GM23338 (cell line): ENCODE measurements around the gene PEX10. TPM values are rescaled to one million over a fixed set of nuclear protein-coding genes. Genes with fewer than 3 reads are reported as not detected.
A peak's percentile ranks its signal among the peaks of the same experiment; 100 is the strongest.

ENCODE experiments used
- ATAC-seq: fragments of 200-7000 bp; cut with Tn5 transposase; 3 replicates; pipeline ENCODE4 v1.9.1; 2020
- DNase-seq: peaks from one replicate; pipeline ENCODE4 v3.0.0-alpha.2; 2015; ENCODE audit warnings: low spot score
- H2AFZ ChIP-seq: fragments of 200-600 bp; sonication (generic); 2 replicates; pipeline ENCODE4 v1.8.0; 2016; ENCODE audit warnings: antibody characterized with exemption, mild to moderate bottlenecking, moderate library complexity
- H3F3A ChIP-seq: fragments of 200-600 bp; sonication (generic); replicated peaks from 2 replicates; pipeline ENCODE4 v1.8.0; 2017; ENCODE audit warnings: antibody characterized with exemption, mixed run types, low read depth
- H3K27ac ChIP-seq: fragments of 200-600 bp; sonication (generic); 2 replicates; pipeline ENCODE4 v1.6.1; 2016; ENCODE audit warnings: low read depth
- H3K27me3 ChIP-seq: fragments of 200-600 bp; sonication (generic); 2 replicates; pipeline ENCODE4 v1.8.0; 2016; ENCODE audit warnings: mild to moderate bottlenecking, mixed run types, moderate library complexity; ENCODE audit not compliant: insufficient read depth
- H3K36me3 ChIP-seq: fragments of 200-600 bp; sonication (generic); 2 replicates; pipeline ENCODE4 v1.8.0; 2016; ENCODE audit warnings: mild to moderate bottlenecking; ENCODE audit not compliant: insufficient read depth
- H3K4me1 ChIP-seq: fragments of 200-600 bp; sonication (generic); 2 replicates; pipeline ENCODE4 v1.8.0; 2016; ENCODE audit warnings: mild to moderate bottlenecking, moderate library complexity; ENCODE audit not compliant: insufficient read depth
- H3K4me2 ChIP-seq: fragments of 200-600 bp; sonication (generic); 2 replicates; pipeline ENCODE4 v1.7.1; 2017; ENCODE audit warnings: mixed run types
- H3K4me3 ChIP-seq: fragments of 200-600 bp; sonication (generic); 2 replicates; pipeline ENCODE4 v1.6.1; 2016; ENCODE audit warnings: mixed run types
- H3K79me2 ChIP-seq: fragments of 200-600 bp; sonication (generic); replicated peaks from 2 replicates; pipeline ENCODE4 v1.8.0; 2017; ENCODE audit warnings: mild to moderate bottlenecking; ENCODE audit not compliant: insufficient read depth
- H3K9me2 ChIP-seq: fragments of 200-600 bp; sonication (generic); 2 replicates; pipeline ENCODE4 v1.8.0; 2017; ENCODE audit not compliant: insufficient read depth
- H4K20me1 ChIP-seq: fragments of 200-600 bp; sonication (generic); replicated peaks from 2 replicates; pipeline ENCODE4 v1.8.0; 2017; ENCODE audit warnings: mild to moderate bottlenecking; ENCODE audit not compliant: insufficient read depth
- H3K27ac Mint-ChIP-seq: 2 replicates; pipeline ENCODE4 v1.8.0; 2020; ENCODE audit warnings: inconsistent platforms, mild to moderate bottlenecking, moderate library complexity, mixed read lengths
- H3K27me3 Mint-ChIP-seq: 3 replicates; pipeline ENCODE4 v1.8.0; 2022; ENCODE audit warnings: low read depth, mild to moderate bottlenecking, moderate library complexity, mixed read lengths, inconsistent platforms; ENCODE audit not compliant: insufficient read depth, poor library complexity
- H3K36me3 Mint-ChIP-seq: 3 replicates; pipeline ENCODE4 v1.8.0; 2021; ENCODE audit warnings: low read depth, mild to moderate bottlenecking, inconsistent platforms, moderate library complexity, mixed read lengths
- H3K4me1 Mint-ChIP-seq: 3 replicates; pipeline ENCODE4 v1.8.0; 2020; ENCODE audit warnings: mild to moderate bottlenecking, inconsistent platforms, mixed read lengths
- H3K4me3 Mint-ChIP-seq: 3 replicates; pipeline ENCODE4 v1.8.0; 2021; ENCODE audit warnings: moderate library complexity, mild to moderate bottlenecking, inconsistent platforms, mixed read lengths
- H3K9me3 Mint-ChIP-seq: 3 replicates; pipeline ENCODE4 v1.8.0; 2020; ENCODE audit warnings: moderate library complexity, mild to moderate bottlenecking, inconsistent platforms, mixed read lengths
- CREB1 ChIP-seq: fragments of 250-450 bp; sonication (Bioruptor Pico); IDR thresholded peaks from 2 replicates; pipeline ENCODE4 v1.5.0; 2020; ENCODE audit warnings: low read depth, mild to moderate bottlenecking, moderate library complexity
- JUNB ChIP-seq: IDR thresholded peaks from one replicate; pipeline ENCODE4 v1.6.1; 2016; ENCODE audit warnings: antibody characterized with exemption; ENCODE audit not compliant: unreplicated experiment
- NANOG ChIP-seq: IDR thresholded peaks from 2 replicates; pipeline ENCODE4 v1.6.1; 2016; ENCODE audit warnings: antibody characterized with exemption, borderline replicate concordance
- POLR2AphosphoS5 ChIP-seq: IDR thresholded peaks from 2 replicates; pipeline ENCODE4 v1.6.1; 2016; ENCODE audit warnings: antibody characterized with exemption, low read depth
- STAT1 ChIP-seq: IDR thresholded peaks from one replicate; pipeline ENCODE4 v1.6.1; 2016; ENCODE audit warnings: antibody characterized with exemption; ENCODE audit not compliant: unreplicated experiment
- polyA plus RNA-seq: library from polyadenylated mRNA; unstranded; fragments of >200 nt; fragmentation: Nextera tagmentation; extraction: Ambion mirVana; gene quantifications from 2 replicates; pipeline ENCODE4 v1.2.1, GENCODE V29; 2016
- total RNA-seq: library from RNA; depleted of rRNA; stranded (reverse); fragments of >200 nt; shearing (Covaris generic); gene quantifications from 2 replicates; pipeline ENCODE4 v1.2.3, GENCODE V29; 2014
- TF ChIP-seq, protein P1 (sequence below): fragments of 250-450 bp; sonication (Bioruptor Pico); IDR thresholded peaks from 2 replicates; pipeline ENCODE4 v1.5.0; 2020; ENCODE audit warnings: mild to moderate bottlenecking, moderate library complexity
- TF ChIP-seq, protein P2 (sequence below), 2 experiments: fragments of 200-600 bp in 1 of 2; sonication (generic) in 1 of 2; conservative IDR thresholded peaks; 2 replicates each; pipeline versions ENCODE4 v1.5.1 to v1.6.1; 2016 to 2017; ENCODE audit warnings: antibody characterized with exemption in 2 of 2, low read depth in 2 of 2, mild to moderate bottlenecking in 2 of 2, moderate library complexity in 1 of 2

The PEX10 gene
- total and polyA plus RNA-seq, 2 experiments from 2014 or later, result 15.0 to 53.9 TPM

- TF ChIP-seq, protein P1, sequence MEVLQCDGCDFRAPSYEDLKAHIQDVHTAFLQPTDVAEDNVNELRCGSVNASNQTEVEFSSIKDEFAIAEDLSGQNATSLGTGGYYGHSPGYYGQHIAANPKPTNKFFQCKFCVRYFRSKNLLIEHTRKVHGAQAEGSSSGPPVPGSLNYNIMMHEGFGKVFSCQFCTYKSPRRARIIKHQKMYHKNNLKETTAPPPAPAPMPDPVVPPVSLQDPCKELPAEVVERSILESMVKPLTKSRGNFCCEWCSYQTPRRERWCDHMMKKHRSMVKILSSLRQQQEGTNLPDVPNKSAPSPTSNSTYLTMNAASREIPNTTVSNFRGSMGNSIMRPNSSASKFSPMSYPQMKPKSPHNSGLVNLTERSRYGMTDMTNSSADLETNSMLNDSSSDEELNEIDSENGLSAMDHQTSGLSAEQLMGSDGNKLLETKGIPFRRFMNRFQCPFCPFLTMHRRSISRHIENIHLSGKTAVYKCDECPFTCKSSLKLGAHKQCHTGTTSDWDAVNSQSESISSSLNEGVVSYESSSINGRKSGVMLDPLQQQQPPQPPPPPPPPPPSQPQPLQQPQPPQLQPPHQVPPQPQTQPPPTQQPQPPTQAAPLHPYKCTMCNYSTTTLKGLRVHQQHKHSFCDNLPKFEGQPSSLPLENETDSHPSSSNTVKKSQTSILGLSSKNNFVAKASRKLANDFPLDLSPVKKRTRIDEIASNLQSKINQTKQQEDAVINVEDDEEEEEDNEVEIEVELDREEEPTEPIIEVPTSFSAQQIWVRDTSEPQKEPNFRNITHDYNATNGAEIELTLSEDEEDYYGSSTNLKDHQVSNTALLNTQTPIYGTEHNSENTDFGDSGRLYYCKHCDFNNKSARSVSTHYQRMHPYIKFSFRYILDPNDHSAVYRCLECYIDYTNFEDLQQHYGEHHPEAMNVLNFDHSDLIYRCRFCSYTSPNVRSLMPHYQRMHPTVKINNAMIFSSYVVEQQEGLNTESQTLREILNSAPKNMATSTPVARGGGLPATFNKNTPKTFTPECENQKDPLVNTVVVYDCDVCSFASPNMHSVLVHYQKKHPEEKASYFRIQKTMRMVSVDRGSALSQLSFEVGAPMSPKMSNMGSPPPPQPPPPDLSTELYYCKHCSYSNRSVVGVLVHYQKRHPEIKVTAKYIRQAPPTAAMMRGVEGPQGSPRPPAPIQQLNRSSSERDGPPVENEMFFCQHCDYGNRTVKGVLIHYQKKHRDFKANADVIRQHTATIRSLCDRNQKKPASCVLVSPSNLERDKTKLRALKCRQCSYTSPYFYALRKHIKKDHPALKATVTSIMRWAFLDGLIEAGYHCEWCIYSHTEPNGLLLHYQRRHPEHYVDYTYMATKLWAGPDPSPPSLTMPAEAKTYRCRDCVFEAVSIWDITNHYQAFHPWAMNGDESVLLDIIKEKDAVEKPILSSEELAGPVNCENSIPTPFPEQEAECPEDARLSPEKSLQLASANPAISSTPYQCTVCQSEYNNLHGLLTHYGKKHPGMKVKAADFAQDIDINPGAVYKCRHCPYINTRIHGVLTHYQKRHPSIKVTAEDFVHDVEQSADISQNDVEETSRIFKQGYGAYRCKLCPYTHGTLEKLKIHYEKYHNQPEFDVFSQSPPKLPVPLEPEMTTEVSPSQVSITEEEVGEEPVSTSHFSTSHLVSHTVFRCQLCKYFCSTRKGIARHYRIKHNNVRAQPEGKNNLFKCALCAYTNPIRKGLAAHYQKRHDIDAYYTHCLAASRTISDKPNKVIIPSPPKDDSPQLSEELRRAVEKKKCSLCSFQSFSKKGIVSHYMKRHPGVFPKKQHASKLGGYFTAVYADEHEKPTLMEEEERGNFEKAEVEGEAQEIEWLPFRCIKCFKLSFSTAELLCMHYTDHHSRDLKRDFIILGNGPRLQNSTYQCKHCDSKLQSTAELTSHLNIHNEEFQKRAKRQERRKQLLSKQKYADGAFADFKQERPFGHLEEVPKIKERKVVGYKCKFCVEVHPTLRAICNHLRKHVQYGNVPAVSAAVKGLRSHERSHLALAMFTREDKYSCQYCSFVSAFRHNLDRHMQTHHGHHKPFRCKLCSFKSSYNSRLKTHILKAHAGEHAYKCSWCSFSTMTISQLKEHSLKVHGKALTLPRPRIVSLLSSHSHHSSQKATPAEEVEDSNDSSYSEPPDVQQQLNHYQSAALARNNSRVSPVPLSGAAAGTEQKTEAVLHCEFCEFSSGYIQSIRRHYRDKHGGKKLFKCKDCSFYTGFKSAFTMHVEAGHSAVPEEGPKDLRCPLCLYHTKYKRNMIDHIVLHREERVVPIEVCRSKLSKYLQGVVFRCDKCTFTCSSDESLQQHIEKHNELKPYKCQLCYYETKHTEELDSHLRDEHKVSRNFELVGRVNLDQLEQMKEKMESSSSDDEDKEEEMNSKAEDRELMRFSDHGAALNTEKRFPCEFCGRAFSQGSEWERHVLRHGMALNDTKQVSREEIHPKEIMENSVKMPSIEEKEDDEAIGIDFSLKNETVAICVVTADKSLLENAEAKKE (CRISPR knock-in tag), result no peak
- TF ChIP-seq CREB1 (CRISPR knock-in tag) (no peak), POLR2AphosphoS5 (no peak), STAT1 (no peak)
These were observed 40.6 kb upstream of the PEX10 start (continued) for GRCh38 chr1:2452932-2453315.

DNA sequence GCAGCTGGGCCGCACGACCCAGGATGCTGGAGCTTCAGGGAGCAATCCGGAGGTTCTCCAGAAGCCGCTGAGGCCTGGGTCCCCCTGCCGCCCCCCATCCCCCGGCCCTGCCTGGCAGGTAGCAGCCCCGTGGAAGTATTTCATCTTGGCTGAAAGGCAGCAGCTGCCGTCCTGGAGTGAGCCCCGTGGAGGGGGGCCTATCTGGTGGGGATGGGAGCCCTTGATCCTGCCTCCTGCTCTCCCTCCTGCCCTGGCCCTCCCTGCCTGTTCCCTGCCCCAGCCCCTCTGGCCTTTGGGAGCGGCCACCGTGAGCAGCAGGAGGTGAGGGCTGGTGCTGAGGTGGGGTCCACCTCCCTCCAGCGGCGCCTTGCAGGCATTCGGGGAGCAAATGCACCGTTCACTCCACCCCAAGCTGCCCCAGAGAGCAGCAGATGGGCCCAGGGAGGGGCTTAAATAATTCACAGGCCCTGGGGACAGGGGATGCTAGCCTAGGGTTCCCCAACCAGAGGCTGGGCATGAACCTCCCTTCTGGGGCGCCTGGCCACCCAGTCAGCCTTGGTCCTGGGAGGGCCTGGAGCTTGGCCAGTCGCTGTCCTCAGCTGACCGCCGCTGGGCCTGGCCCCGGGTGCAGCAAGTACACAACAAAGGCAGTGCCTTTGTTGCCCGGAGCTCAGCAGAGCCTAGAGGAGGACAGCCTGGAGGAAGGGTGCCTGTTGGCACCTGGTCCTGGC lies 40.0 kb upstream of the PEX10 start:
- H3K36me3 ChIP-seq, result no peaks in the 10 kb centered on the region
- no peaks in the 10 kb centered on the region for H3K27me3 ChIP-seq
- Mint-ChIP-seq H3K4me3 (no peak overlapping the region), H3K36me3 (no peaks in the 10 kb centered on the region), H3K9me3 (no peaks in the 10 kb centered on the region), H3K27ac (no peak overlapping the region), H3K27me3 (peaks cover 3% of the 10 kb centered on the region), H3K4me1 (peaks cover 11% of the 10 kb centered on the region)
- no peak overlapping the region for H3K27ac ChIP-seq
- no peaks in the 10 kb centered on the region for H3K9me2 ChIP-seq
- no peak for DNase-seq
- no peaks in the 10 kb centered on the region for H3F3A ChIP-seq
- no peaks in the 10 kb centered on the region for H3K4me1 ChIP-seq
- H3K79me2 ChIP-seq, result no peaks in the 10 kb centered on the region
- ATAC-seq, result peak; percentile 6
- H3K4me3 ChIP-seq, result no peak overlapping the region
- no peaks in the 10 kb centered on the region for H4K20me1 ChIP-seq
- H3K4me2 ChIP-seq, result no peak overlapping the region
- H2AFZ ChIP-seq, result no peak overlapping the region
- no peak for TF ChIP-seq JUNB
- TF ChIP-seq, protein P2, sequence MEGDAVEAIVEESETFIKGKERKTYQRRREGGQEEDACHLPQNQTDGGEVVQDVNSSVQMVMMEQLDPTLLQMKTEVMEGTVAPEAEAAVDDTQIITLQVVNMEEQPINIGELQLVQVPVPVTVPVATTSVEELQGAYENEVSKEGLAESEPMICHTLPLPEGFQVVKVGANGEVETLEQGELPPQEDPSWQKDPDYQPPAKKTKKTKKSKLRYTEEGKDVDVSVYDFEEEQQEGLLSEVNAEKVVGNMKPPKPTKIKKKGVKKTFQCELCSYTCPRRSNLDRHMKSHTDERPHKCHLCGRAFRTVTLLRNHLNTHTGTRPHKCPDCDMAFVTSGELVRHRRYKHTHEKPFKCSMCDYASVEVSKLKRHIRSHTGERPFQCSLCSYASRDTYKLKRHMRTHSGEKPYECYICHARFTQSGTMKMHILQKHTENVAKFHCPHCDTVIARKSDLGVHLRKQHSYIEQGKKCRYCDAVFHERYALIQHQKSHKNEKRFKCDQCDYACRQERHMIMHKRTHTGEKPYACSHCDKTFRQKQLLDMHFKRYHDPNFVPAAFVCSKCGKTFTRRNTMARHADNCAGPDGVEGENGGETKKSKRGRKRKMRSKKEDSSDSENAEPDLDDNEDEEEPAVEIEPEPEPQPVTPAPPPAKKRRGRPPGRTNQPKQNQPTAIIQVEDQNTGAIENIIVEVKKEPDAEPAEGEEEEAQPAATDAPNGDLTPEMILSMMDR (conservative IDR thresholded peaks at IDR 0.05; ENCODE audit: low read depth in 2 of 2), result no peak
- TF ChIP-seq STAT1, result no peak
- TF ChIP-seq, protein P1 (CRISPR knock-in tag), result no peak
- TF ChIP-seq NANOG, result no peak
